GM12878 (cell line): ENCODE measurements around the gene TNFRSF14. TPM values are rescaled to one million over a fixed set of nuclear protein-coding genes. Genes with fewer than 3 reads are reported as not detected.

Experiments
- ATAC-seq: fragments of 200-7000 bp; cut with Tn5 transposase; 3 replicates; pipeline ENCODE4 v1.9.1; 2020; ENCODE audit warnings: mild to moderate bottlenecking, moderate library complexity
- BruUV-seq: library from RNA; stranded (reverse); fragments of 400-500 nt; replicated peaks from 2 replicates; lab custom pipeline; 2021; lab: Mats Ljungman, UMichigan
- CTCF ChIA-PET: fragments of 300-600 bp; sonication (Branson Sonifier 250); formaldehyde crosslinking; extraction: SDS; loops from one replicate; lab custom pipeline; 2021; ENCODE audit warnings: inconsistent platforms; lab: Yijun Ruan, JAX
- POLR2A ChIA-PET: fragments of 350-600 bp; formaldehyde crosslinking; extraction: SDS; loops from one replicate; lab custom pipeline; 2021; ENCODE audit warnings: inconsistent platforms; lab: Charles Lee
- RAD21 ChIA-PET: fragments of 300-600 bp; sonication (Branson Sonifier 250); formaldehyde crosslinking; loops from one replicate; lab custom pipeline; 2023; ENCODE audit warnings: antibody characterized with exemption; ENCODE audit not compliant: unreplicated experiment; lab: Charles Lee
- SMC1A ChIA-PET: fragments of 300-600 bp; sonication (Branson Sonifier 250); formaldehyde crosslinking; loops from one replicate; lab custom pipeline; 2023; ENCODE audit not compliant: unreplicated experiment, uncharacterized antibody; lab: Charles Lee
- DNase-seq: peaks from one replicate; pipeline ENCODE4 v3.0.0-alpha.2; 2011; ENCODE audit warnings: low read depth, low spot score
- FAIRE-seq: peaks from 3 replicates; lab custom pipeline; 2011; peaks lifted over from hg19 to GRCh38; lab: Jason Lieb, UNC
- H2AFZ ChIP-seq: 2 replicates; pipeline ENCODE4 v1.6.0; 2011; ENCODE audit warnings: low read depth, low read length, control low read depth; ENCODE audit not compliant: control insufficient read depth
- H3K27ac ChIP-seq: 2 replicates; pipeline ENCODE4 v1.5.1; 2011; ENCODE audit warnings: control low read depth; ENCODE audit not compliant: control insufficient read depth, insufficient read depth
- H3K27me3 ChIP-seq, 2 experiments: replicated peaks in 1 of 2; 2 replicates each; pipeline versions ENCODE4 v1.6.0 to v1.6.1; 2011; ENCODE audit warnings: low read length in 1 of 2; ENCODE audit not compliant: control insufficient read depth in 2 of 2, insufficient read depth in 2 of 2
- H3K36me3 ChIP-seq, 2 experiments: 2 replicates each; pipeline ENCODE4 v1.5.1; 2011; ENCODE audit warnings: low read length in 1 of 2; ENCODE audit not compliant: control insufficient read depth in 2 of 2, insufficient read depth in 2 of 2
- H3K4me1 ChIP-seq: 2 replicates; pipeline ENCODE4 v1.6.1; 2011; ENCODE audit warnings: mild to moderate bottlenecking, low read length, moderate library complexity, mixed read lengths; ENCODE audit not compliant: control insufficient read depth, insufficient read depth
- H3K4me2 ChIP-seq: 2 replicates; pipeline ENCODE4 v1.6.0; 2011; ENCODE audit warnings: control low read depth; ENCODE audit not compliant: control insufficient read depth, insufficient read depth
- H3K4me3 ChIP-seq: fragments of 200-600 bp; sonication (generic); 2 replicates; pipeline ENCODE4 v1.5.1; 2016
- H3K79me2 ChIP-seq: 2 replicates; pipeline ENCODE4 v1.6.0; 2011; ENCODE audit warnings: low read length; ENCODE audit not compliant: control insufficient read depth, insufficient read depth
- H3K9ac ChIP-seq: 2 replicates; pipeline ENCODE4 v1.8.0; 2011; ENCODE audit warnings: low read length, control low read depth, mixed read lengths; ENCODE audit not compliant: control insufficient read depth, insufficient read depth
- H3K9me3 ChIP-seq: replicated peaks from 3 replicates; pipeline ENCODE4 v1.5.1; 2011; ENCODE audit warnings: mild to moderate bottlenecking, low read length; ENCODE audit not compliant: control insufficient read depth, insufficient read depth
- H4K20me1 ChIP-seq: 2 replicates; pipeline ENCODE4 v1.6.0; 2011; ENCODE audit not compliant: control insufficient read depth, insufficient read depth
- DPF2 ChIP-seq: fragments of 450-650 bp; IDR thresholded peaks from 2 replicates; pipeline ENCODE4 v1.6.1; 2017; ENCODE audit warnings: mild to moderate bottlenecking
- E2F8 ChIP-seq: fragments of 450-650 bp; IDR thresholded peaks from 2 replicates; pipeline ENCODE4 v1.6.1; 2018; ENCODE audit warnings: mild to moderate bottlenecking, low read depth, moderate library complexity; ENCODE audit not compliant: partially characterized antibody
- IRF4 ChIP-seq: IDR thresholded peaks from 2 replicates; pipeline ENCODE4 v1.6.1; 2011; ENCODE audit warnings: low read depth, low read length
- NBN ChIP-seq: fragments of 450-650 bp; IDR thresholded peaks from 2 replicates; pipeline ENCODE4 v1.6.1; 2016
- NFYB ChIP-seq: IDR thresholded peaks from 2 replicates; pipeline ENCODE4 v1.6.1; 2011; ENCODE audit warnings: low read depth, mild to moderate bottlenecking, low read length, improper control_type of control experiment, moderate library complexity; ENCODE audit not compliant: insufficient read depth
- NR2F1 ChIP-seq: fragments of 450-650 bp; conservative IDR thresholded peaks from 2 replicates; pipeline ENCODE4 v1.6.1; 2017; ENCODE audit warnings: mild to moderate bottlenecking
- SPI1 ChIP-seq: IDR thresholded peaks from 2 replicates; pipeline ENCODE4 v1.6.1; 2011; ENCODE audit warnings: low read depth, mild to moderate bottlenecking, low read length, moderate library complexity, borderline replicate concordance; ENCODE audit not compliant: insufficient read depth
- ZSCAN29 ChIP-seq: fragments of 450-650 bp; IDR thresholded peaks from 2 replicates; pipeline ENCODE4 v1.6.1; 2017; ENCODE audit warnings: mild to moderate bottlenecking, moderate library complexity
- WGBS: methylation state at CpG from one replicate; pipeline ENCODE4 v1.1.6; 2016; ENCODE audit warnings: low lambda C conversion rate; ENCODE audit not compliant: insufficient replicate concordance, insufficient coverage; ENCODE audit errors: missing lambda C conversion rate; 5-methylcytosine and 5-hydroxymethylcytosine counted together
- in situ Hi-C: fragments of 300-500 bp; cut with MboI; formaldehyde crosslinking; loops from 9 replicates; pipeline ENCODE4 v1.14.3; 2018; ENCODE audit warnings: mixed read lengths
- intact Hi-C: fragments of 100-400 bp; cut with micrococcal nuclease; formaldehyde crosslinking; loops from one replicate; pipeline ENCODE4 v1.14.2; 2022; ENCODE audit not compliant: unreplicated experiment
- polyA plus RNA-seq, 11 experiments: library from polyadenylated mRNA; depleted of rRNA in 4 of 11; unstranded in 6 of 11; stranded (reverse) in 5 of 11; fragments of >200 nt; fragmentation: Nextera tagmentation in 4 of 11; fragmentation: Illumina TruSeq in 1 of 11; extraction: Ambion mirVana in 4 of 11; extraction: Trizol in 1 of 11; gene quantifications; 1 replicate in 1 of 11; 2 replicates in 10 of 11; pipeline versions ENCODE4 v1.2.1 to v1.2.3, GENCODE V29; 2011 to 2016; ENCODE audit warnings: inconsistent platforms in 2 of 11, missing spikeins in 2 of 11, low read depth in 1 of 11
- total RNA-seq, 4 experiments: library from RNA; depleted of rRNA in 3 of 4; stranded (reverse); fragments of >200 nt in 3 of 4; fragmentation: Illumina TruSeq in 1 of 4; extraction: Trizol in 1 of 4; gene quantifications; 2 replicates each; pipeline versions ENCODE4 v1.2.1 to v1.2.3, GENCODE V29; 2013 to 2021

Gene TNFRSF14
- total and polyA plus RNA-seq, 10 of the 15 experiments (the other 5 are each of a cell fraction or from before 2014, with no cell fraction given) = 0.43 to 114 (median 41.5) TPM

- SMC1A ChIA-PET = no interaction called here
- no peaks in the 10 kb centered on the region for H3K9me3 ChIP-seq
- BruUV-seq = no TSS peak
- no peak overlapping the region for H3K27ac ChIP-seq
- no peak overlapping the region for H3K9ac ChIP-seq
- H2AFZ ChIP-seq = no peak overlapping the region
- DNase-seq (no peak), ATAC-seq (peak; percentile 31; the same call in 1 of the 3 replicates), FAIRE-seq (no peak)
- 33% methylated on average over 28 of the region's 34 CpGs for WGBS
- H3K4me2 ChIP-seq = no peak overlapping the region
- RAD21 ChIA-PET = no interaction called here
- POLR2A ChIA-PET = no interaction called here
- peak; percentile 59 for TF ChIP-seq NR2F1
- no peak for TF ChIP-seq ZSCAN29
- no peak for TF ChIP-seq SPI1
- TF ChIP-seq DPF2 = no peak
- no peak for TF ChIP-seq NFYB
- no peak for TF ChIP-seq IRF4
- no peak for TF ChIP-seq NBN
- no peak for TF ChIP-seq E2F8
- CTCF ChIA-PET = no interaction called here
- no peaks in the 10 kb centered on the region for H4K20me1 ChIP-seq
- intact Hi-C loops (no loop called here), in situ Hi-C loops (no loop called here)
- H3K79me2 ChIP-seq = no peaks in the 10 kb centered on the region
- no peaks in the 10 kb centered on the region for H3K27me3 ChIP-seq
- H3K4me3 ChIP-seq = no peak overlapping the region
- no peaks in the 10 kb centered on the region for H3K4me1 ChIP-seq
- no peaks in the 10 kb centered on the region for H3K36me3 ChIP-seq
Observed at GRCh38 chr1:2597441-2598328, 41.5 kb downstream of the TNFRSF14 start.
